ENCODE measurements around the gene ZNF562.
"Not testable (repeated sequence)": the region's sequence is repeated elsewhere in the genome, so short reads cannot be mapped to it uniquely, and the experiment has no call there.

The ZNF562 gene

DNA sequence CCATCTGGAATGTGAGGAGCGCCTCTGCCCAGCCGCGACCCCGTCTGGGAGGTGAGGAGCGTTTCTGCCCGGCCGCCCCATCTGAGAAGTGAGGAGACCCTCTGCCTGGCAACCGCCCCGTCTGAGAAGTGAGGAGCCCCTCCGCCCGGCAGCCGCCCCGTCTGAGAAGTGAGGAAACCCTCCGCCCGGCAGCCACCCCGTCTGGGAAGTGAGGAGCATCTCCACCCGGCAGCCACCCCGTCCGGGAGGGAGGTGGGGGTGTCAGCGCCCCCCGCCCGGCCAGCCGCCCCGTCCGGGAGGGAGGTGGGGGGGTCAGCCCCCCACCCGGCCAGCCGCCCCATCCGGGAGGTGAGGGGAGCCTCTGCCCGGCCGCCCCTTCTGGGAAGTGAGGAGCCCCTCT is 5.1 kb upstream of the ZNF562 start:
- H3K27me3 ChIP-seq (ENCODE audit: control insufficient read depth in 2 of 2, insufficient read depth in 2 of 2, low read length in 2 of 2); H3K27ac ChIP-seq (ENCODE audit: low read depth in 2 of 2, low read length in 2 of 2); H3K9me3 ChIP-seq (ENCODE audit: control insufficient read depth in 2 of 2, low read length in 2 of 2); H3K9ac ChIP-seq (ENCODE audit: low read depth in 1 of 2, low read length in 2 of 2); H3K36me3 ChIP-seq (ENCODE audit: control insufficient read depth in 2 of 2, insufficient read depth in 2 of 2, low read length in 2 of 2); H3K4me1 ChIP-seq (ENCODE audit: control insufficient read depth in 2 of 2, insufficient read depth in 2 of 2, low read length in 2 of 2); H3K4me3 ChIP-seq (ENCODE audit: low read length in 2 of 2): not testable (repeated sequence)

- not testable (repeated sequence) for H3K4me1 ChIP-seq (ENCODE audit: control insufficient read depth in 2 of 2, insufficient read depth in 2 of 2, low read length in 2 of 2); H3K27me3 ChIP-seq (ENCODE audit: control insufficient read depth in 2 of 2, insufficient read depth in 2 of 2, low read length in 2 of 2)
- Histone ChIP-seq H3K9me3 (ENCODE audit: control insufficient read depth in 2 of 2, low read length in 2 of 2) (peaks cover 4 to 14% of the 10 kb centered on the region in 2 donors), H3K4me3 (ENCODE audit: low read length in 2 of 2) (peak overlapping the region; percentile 93 to 95), H3K36me3 (ENCODE audit: control insufficient read depth in 2 of 2, insufficient read depth in 2 of 2, low read length in 2 of 2) (peaks cover 10 to 19% of the 10 kb centered on the region in 2 donors), H3K27ac (ENCODE audit: low read depth in 2 of 2, low read length in 2 of 2) (peak overlapping the region; percentile 97), H3K9ac (ENCODE audit: low read depth in 1 of 2, low read length in 2 of 2) (peak overlapping the region; percentile 94 to 95)
Measured at GRCh38 chr19:9675358-9675901, 530 bp upstream of the ZNF562 start.

- Histone ChIP-seq H3K9me3 (ENCODE audit: control insufficient read depth in 2 of 2, low read length in 2 of 2) (peaks cover 4 to 16% of the 10 kb centered on the region in 2 donors), H3K9ac (ENCODE audit: low read depth in 1 of 2, low read length in 2 of 2) (peak overlapping the region; percentile 94 to 95), H3K36me3 (ENCODE audit: control insufficient read depth in 2 of 2, insufficient read depth in 2 of 2, low read length in 2 of 2) (peaks cover 11 to 21% of the 10 kb centered on the region in 2 donors), H3K27me3 (ENCODE audit: control insufficient read depth in 2 of 2, insufficient read depth in 2 of 2, low read length in 2 of 2) (no peaks in the 10 kb centered on the region), H3K4me1 (ENCODE audit: control insufficient read depth in 2 of 2, insufficient read depth in 2 of 2, low read length in 2 of 2) (peaks cover 0 to 4% of the 10 kb centered on the region in 2 donors), H3K27ac (ENCODE audit: low read depth in 2 of 2, low read length in 2 of 2) (peak overlapping the region; percentile 97), H3K4me3 (ENCODE audit: low read length in 2 of 2) (peak overlapping the region; percentile 93 to 95)
Measured at GRCh38 chr19:9673912-9674662, 813 bp downstream of the ZNF562 start.

- Histone ChIP-seq H3K4me1 (ENCODE audit: control insufficient read depth in 2 of 2, insufficient read depth in 2 of 2, low read length in 2 of 2) (peaks cover 0 to 6% of the 10 kb centered on the region in 2 donors), H3K27ac (ENCODE audit: low read depth in 2 of 2, low read length in 2 of 2) (no peak overlapping the region), H3K9ac (ENCODE audit: low read depth in 1 of 2, low read length in 2 of 2) (no peak overlapping the region), H3K27me3 (ENCODE audit: control insufficient read depth in 2 of 2, insufficient read depth in 2 of 2, low read length in 2 of 2) (no peaks in the 10 kb centered on the region), H3K9me3 (ENCODE audit: control insufficient read depth in 2 of 2, low read length in 2 of 2) (peaks cover 8 to 18% of the 10 kb centered on the region in 2 donors), H3K36me3 (ENCODE audit: control insufficient read depth in 2 of 2, insufficient read depth in 2 of 2, low read length in 2 of 2) (peaks cover 11 to 21% of the 10 kb centered on the region in 2 donors), H3K4me3 (ENCODE audit: low read length in 2 of 2) (peak overlapping the region in 1 of 2 donors; percentile 54)
Measured at GRCh38 chr19:9672893-9673292, 2.0 kb downstream of the ZNF562 start.

DNA sequence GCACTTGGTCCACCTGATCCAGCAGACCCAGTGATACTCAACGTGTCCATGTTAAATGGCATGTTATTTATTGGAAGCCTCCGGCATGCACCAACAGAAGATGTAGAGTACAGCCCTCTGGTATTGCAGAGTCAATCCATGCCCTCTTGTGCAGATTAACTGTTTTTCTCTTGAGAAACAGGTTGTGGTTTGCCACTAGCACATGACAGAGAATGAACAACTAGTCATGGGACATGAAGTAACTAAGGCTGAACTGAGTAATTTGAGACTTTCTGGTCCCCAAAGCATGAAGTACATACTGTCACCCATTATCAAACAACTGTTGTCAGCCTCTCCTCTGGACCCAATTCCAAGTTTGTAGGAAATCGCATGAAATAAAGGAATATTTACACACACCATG is 3.2 kb downstream of the ZNF562 start:
- H3K9me3 ChIP-seq (ENCODE audit: control insufficient read depth in 2 of 2, low read length in 2 of 2), result peaks cover 8 to 18% of the 10 kb centered on the region in 2 donors

GRCh38 chr19:9668544-9668943 is 6.4 kb downstream of the ZNF562 start:
- Histone ChIP-seq H3K9ac (ENCODE audit: low read depth in 1 of 2, low read length in 2 of 2) (no peak overlapping the region), H3K9me3 (ENCODE audit: control insufficient read depth in 2 of 2, low read length in 2 of 2) (peaks cover 8 to 17% of the 10 kb centered on the region in 2 donors), H3K27ac (ENCODE audit: low read depth in 2 of 2, low read length in 2 of 2) (no peak overlapping the region), H3K4me3 (ENCODE audit: low read length in 2 of 2) (no peak overlapping the region), H3K4me1 (ENCODE audit: control insufficient read depth in 2 of 2, insufficient read depth in 2 of 2, low read length in 2 of 2) (peaks cover 0 to 5% of the 10 kb centered on the region in 2 donors), H3K27me3 (ENCODE audit: control insufficient read depth in 2 of 2, insufficient read depth in 2 of 2, low read length in 2 of 2) (no peaks in the 10 kb centered on the region), H3K36me3 (ENCODE audit: control insufficient read depth in 2 of 2, insufficient read depth in 2 of 2, low read length in 2 of 2) (peaks cover 18 to 26% of the 10 kb centered on the region in 2 donors)

More for the DNA sequence above, 3.2 kb downstream of the ZNF562 start:
- Histone ChIP-seq H3K9ac (ENCODE audit: low read depth in 1 of 2, low read length in 2 of 2) (no peak overlapping the region), H3K27ac (ENCODE audit: low read depth in 2 of 2, low read length in 2 of 2) (no peak overlapping the region), H3K4me1 (ENCODE audit: control insufficient read depth in 2 of 2, insufficient read depth in 2 of 2, low read length in 2 of 2) (peaks cover 0 to 9% of the 10 kb centered on the region in 2 donors), H3K36me3 (ENCODE audit: control insufficient read depth in 2 of 2, insufficient read depth in 2 of 2, low read length in 2 of 2) (peaks cover 15 to 21% of the 10 kb centered on the region in 2 donors), H3K4me3 (ENCODE audit: low read length in 2 of 2) (no peak overlapping the region), H3K27me3 (ENCODE audit: control insufficient read depth in 2 of 2, insufficient read depth in 2 of 2, low read length in 2 of 2) (no peaks in the 10 kb centered on the region)

GRCh38 chr19:9667898-9668297 is 7.0 kb downstream of the ZNF562 start:
- H3K27ac ChIP-seq (ENCODE audit: low read depth in 2 of 2, low read length in 2 of 2), result peak overlapping the region in 1 of 2 donors; percentile 48
- H3K9ac ChIP-seq (ENCODE audit: low read depth in 1 of 2, low read length in 2 of 2), result no peak overlapping the region
- H3K27me3 ChIP-seq (ENCODE audit: control insufficient read depth in 2 of 2, insufficient read depth in 2 of 2, low read length in 2 of 2), result no peaks in the 10 kb centered on the region
- peaks cover 0 to 5% of the 10 kb centered on the region in 2 donors for H3K4me1 ChIP-seq (ENCODE audit: control insufficient read depth in 2 of 2, insufficient read depth in 2 of 2, low read length in 2 of 2)
- no peak overlapping the region for H3K4me3 ChIP-seq (ENCODE audit: low read length in 2 of 2)
- peaks cover 16 to 23% of the 10 kb centered on the region in 2 donors for H3K36me3 ChIP-seq (ENCODE audit: control insufficient read depth in 2 of 2, insufficient read depth in 2 of 2, low read length in 2 of 2)
- peaks cover 5 to 10% of the 10 kb centered on the region in 2 donors for H3K9me3 ChIP-seq (ENCODE audit: control insufficient read depth in 2 of 2, low read length in 2 of 2)

GRCh38 chr19:9658769-9659168 is 16.1 kb downstream of the ZNF562 start:
- H3K27ac ChIP-seq (ENCODE audit: low read depth in 2 of 2, low read length in 2 of 2), result no peak overlapping the region
- H3K27me3 ChIP-seq (ENCODE audit: control insufficient read depth in 2 of 2, insufficient read depth in 2 of 2, low read length in 2 of 2), result no peaks in the 10 kb centered on the region
- peaks cover 4 to 17% of the 10 kb centered on the region in 2 donors for H3K9me3 ChIP-seq (ENCODE audit: control insufficient read depth in 2 of 2, low read length in 2 of 2)
- no peak overlapping the region for H3K4me3 ChIP-seq (ENCODE audit: low read length in 2 of 2)
- no peak overlapping the region for H3K9ac ChIP-seq (ENCODE audit: low read depth in 1 of 2, low read length in 2 of 2)
- no peaks in the 10 kb centered on the region for H3K4me1 ChIP-seq (ENCODE audit: control insufficient read depth in 2 of 2, insufficient read depth in 2 of 2, low read length in 2 of 2)
- H3K36me3 ChIP-seq (ENCODE audit: control insufficient read depth in 2 of 2, insufficient read depth in 2 of 2, low read length in 2 of 2), result peaks cover 49 to 51% of the 10 kb centered on the region in 2 donors

- H3K9me3 ChIP-seq (ENCODE audit: control insufficient read depth in 2 of 2, low read length in 2 of 2), result peaks cover 17 to 29% of the 10 kb centered on the region in 2 donors
- H3K27me3 ChIP-seq (ENCODE audit: control insufficient read depth in 2 of 2, insufficient read depth in 2 of 2, low read length in 2 of 2); H3K27ac ChIP-seq (ENCODE audit: low read depth in 2 of 2, low read length in 2 of 2); H3K4me3 ChIP-seq (ENCODE audit: low read length in 2 of 2); H3K4me1 ChIP-seq (ENCODE audit: control insufficient read depth in 2 of 2, insufficient read depth in 2 of 2, low read length in 2 of 2); H3K9ac ChIP-seq (ENCODE audit: low read depth in 1 of 2, low read length in 2 of 2): not testable (repeated sequence)
- peaks cover 59 to 71% of the 10 kb centered on the region in 2 donors for H3K36me3 ChIP-seq (ENCODE audit: control insufficient read depth in 2 of 2, insufficient read depth in 2 of 2, low read length in 2 of 2)
Measured at GRCh38 chr19:9653066-9653555, 21.8 kb downstream of the ZNF562 start.

DNA sequence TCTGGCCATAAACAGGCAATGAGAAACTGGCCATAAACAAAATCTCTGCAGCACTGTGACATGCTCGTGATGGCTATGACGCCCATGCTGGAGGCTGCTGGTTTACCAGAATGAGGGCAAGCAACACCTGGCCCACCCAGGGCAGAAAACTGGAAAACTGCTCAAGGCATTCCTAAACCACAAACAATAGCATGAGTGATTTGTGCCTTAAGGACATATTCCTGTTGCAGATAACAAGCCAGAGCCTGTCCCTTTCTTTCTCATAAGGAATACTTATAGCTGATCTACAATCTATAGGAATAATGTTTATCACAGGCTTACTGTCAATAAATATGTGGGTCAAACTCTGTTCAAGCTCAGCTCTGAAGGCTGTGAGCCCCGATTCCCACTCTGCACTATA is 23.4 kb downstream of the ZNF562 start:
- not testable (repeated sequence) for H3K9ac ChIP-seq (ENCODE audit: low read depth in 1 of 2, low read length in 2 of 2); H3K4me3 ChIP-seq (ENCODE audit: low read length in 2 of 2); H3K4me1 ChIP-seq (ENCODE audit: control insufficient read depth in 2 of 2, insufficient read depth in 2 of 2, low read length in 2 of 2); H3K27me3 ChIP-seq (ENCODE audit: control insufficient read depth in 2 of 2, insufficient read depth in 2 of 2, low read length in 2 of 2); H3K27ac ChIP-seq (ENCODE audit: low read depth in 2 of 2, low read length in 2 of 2)
- Histone ChIP-seq H3K9me3 (ENCODE audit: control insufficient read depth in 2 of 2, low read length in 2 of 2) (peaks cover 17 to 27% of the 10 kb centered on the region in 2 donors), H3K36me3 (ENCODE audit: control insufficient read depth in 2 of 2, insufficient read depth in 2 of 2, low read length in 2 of 2) (peaks cover 47 to 72% of the 10 kb centered on the region in 2 donors)
